Right lobe of liver (tissue), 4 donors: Measurements from ENCODE around the gene CACNB2.

Experiments used
- CTCF ChIP-seq, 4 donors: fragments of 200-600 bp in 3 of 4; fragments of 450-650 bp in 1 of 4; IDR thresholded peaks; one replicate each; pipeline versions ENCODE4 v1.5.1 to v1.8.0; 2016 to 2022; ENCODE audit warnings: antibody characterized with exemption in 4 of 4, mild to moderate bottlenecking in 2 of 4
- POLR2A ChIP-seq: fragments of 450-650 bp; IDR thresholded peaks from one replicate; pipeline ENCODE4 v1.6.1; 2017; ENCODE audit warnings: antibody characterized with exemption, mild to moderate bottlenecking
- donor health status: DM: no; HTN: no; CAD: no.
- donor health status: DM: no; HTN: no; CAD: no.
- donor health status: DM: no; HTN: yes; CAD: no.

DNA sequence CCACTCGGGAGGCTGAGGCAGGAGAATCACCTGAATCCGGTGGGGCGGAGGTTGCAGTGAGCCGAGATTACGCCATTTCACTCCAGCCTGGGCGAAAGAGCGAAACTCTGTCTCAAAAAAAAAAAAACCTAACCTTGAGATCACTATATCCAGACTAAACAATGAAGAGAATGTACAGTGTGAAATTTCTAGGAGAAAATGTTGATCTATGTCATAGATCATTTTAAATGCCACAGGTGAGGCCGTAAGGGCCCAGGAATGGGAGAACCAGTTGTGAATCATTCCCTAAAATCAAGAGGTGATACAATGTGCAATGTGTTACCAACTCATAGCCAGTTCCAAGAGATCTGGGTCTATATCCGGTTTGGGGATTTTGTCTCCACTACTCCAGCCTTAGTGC lies 158.0 kb downstream of the CACNB2 start:
- TF ChIP-seq CTCF (IDR thresholded peaks at IDR 0.05) (no peak), POLR2A (no peak)
